ENCODE data around the gene CDK6. TPM values are rescaled to one million over a fixed set of nuclear protein-coding genes. Genes with fewer than 3 reads are reported as not detected.

CDK6 gene
- total and polyA plus RNA-seq, 9 of the 15 experiments (the other 6 are each of a cell fraction or from before 2014, with no cell fraction given), result 7.6 to 109 (median 44.4) TPM

- TF ChIP-seq TBL1XR1 (IDR thresholded peaks at IDR 0.05; ENCODE audit: low read length in 2 of 2), result no peak
- TF ChIP-seq CREBBP (IDR thresholded peaks at IDR 0.05; ENCODE audit: low read depth, low read length), result no peak
- TF ChIP-seq ZNF316 (IDR thresholded peaks at IDR 0.05), result 0 out of 2 replicates have a peak, but pooled peaks have one; percentile 26
- TF ChIP-seq ATF3 (IDR thresholded peaks at IDR 0.05), result peak; percentile 85
- TF ChIP-seq ATF3 (CRISPR knock-in tag; conservative IDR thresholded peaks at IDR 0.05), result 0 out of 2 replicates have a peak, but pooled peaks have one; percentile 48
- TF ChIP-seq XRCC4 (IDR thresholded peaks at IDR 0.05; ENCODE audit: extremely low read depth, insufficient read depth, insufficient read length), result no peak
- no peak for TF ChIP-seq E2F4 (CRISPR knock-in tag; IDR thresholded peaks at IDR 0.05; ENCODE audit: low read depth)
- TF ChIP-seq RERE (CRISPR knock-in tag; IDR thresholded peaks at IDR 0.05; ENCODE audit: borderline replicate concordance), result no peak
- TF ChIP-seq MLX (CRISPR knock-in tag; conservative IDR thresholded peaks at IDR 0.05), result no peak
- no peak for TF ChIP-seq MTF1 (CRISPR knock-in tag; IDR thresholded peaks at IDR 0.05; ENCODE audit: borderline replicate concordance)
These were observed 72.5 kb downstream of the CDK6 start (continued) for GRCh38 chr7:92763636-92764423.

All from K562 (cell line).